ENCODE measurements around the gene SRPK3. TPM values are rescaled to one million over a fixed set of nuclear protein-coding genes. Genes with fewer than 3 reads are reported as not detected.
"Not testable (repeated sequence)": the region's sequence is repeated elsewhere in the genome, so short reads cannot be mapped to it uniquely, and the experiment has no call there.

Gene SRPK3
- total RNA-seq, 1 experiment from 2014 or later: 0.35 TPM

DNA sequence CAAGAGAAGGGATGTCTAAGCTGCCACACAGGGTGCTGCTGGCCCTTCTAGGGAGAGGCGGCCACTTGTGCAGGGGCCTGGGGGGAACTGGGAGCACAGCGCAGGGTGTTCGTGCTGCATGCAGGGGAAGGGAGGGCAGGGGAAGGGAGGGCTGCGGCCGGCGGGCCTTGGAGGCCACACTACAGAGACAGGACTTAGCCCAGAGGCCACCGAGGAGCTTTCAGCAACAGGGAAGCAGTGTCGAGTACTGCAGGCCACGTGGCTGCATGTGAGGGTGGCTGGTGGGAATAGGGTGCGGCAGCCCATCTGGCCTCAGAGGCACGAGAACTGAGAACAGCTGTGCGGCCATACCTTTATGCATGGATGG lies 35.8 kb upstream of the SRPK3 start:
- not testable (repeated sequence) for DNase-seq (ENCODE audit: low spot score)

DNA sequence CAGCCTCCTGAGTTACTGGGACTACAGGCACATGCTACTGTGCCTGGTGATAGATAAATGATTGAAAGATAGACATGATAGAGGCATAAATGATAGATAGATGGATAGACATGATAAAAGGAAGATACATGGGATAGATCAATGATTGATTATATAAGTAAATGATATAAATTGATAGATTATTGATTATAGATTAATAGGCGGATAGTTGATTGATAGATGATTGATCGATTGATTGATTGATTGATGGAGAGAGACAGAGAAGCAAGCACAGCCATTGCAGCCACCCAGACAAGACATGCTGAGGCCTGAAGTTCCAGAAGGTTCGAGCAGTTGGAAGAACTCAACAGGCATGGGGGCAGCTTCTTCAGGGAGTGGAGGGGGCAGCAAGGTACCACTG lies 34.5 kb upstream of the SRPK3 start:
- DNase-seq (ENCODE audit: low spot score): no peak

DNA sequence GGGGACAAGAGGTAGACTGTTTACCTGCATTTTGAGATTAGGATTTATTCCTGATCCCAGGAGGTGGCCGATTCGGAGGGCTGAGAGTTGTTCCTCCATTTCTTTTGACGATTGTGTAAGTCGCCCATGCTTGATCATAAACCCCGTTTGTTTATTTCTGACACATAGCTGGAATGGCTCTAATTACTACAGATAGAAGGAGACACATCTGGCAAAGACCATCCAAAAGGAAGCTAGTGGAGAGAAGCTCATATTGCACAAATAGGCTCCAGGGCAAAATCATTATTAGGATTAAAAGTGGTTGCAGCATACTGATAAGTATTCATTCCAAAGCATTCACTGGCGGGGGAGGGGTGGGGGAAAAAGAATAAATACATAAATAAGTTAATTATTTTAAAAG lies 33.9 kb upstream of the SRPK3 start:
- DNase-seq (ENCODE audit: low spot score): not testable (repeated sequence)

DNA sequence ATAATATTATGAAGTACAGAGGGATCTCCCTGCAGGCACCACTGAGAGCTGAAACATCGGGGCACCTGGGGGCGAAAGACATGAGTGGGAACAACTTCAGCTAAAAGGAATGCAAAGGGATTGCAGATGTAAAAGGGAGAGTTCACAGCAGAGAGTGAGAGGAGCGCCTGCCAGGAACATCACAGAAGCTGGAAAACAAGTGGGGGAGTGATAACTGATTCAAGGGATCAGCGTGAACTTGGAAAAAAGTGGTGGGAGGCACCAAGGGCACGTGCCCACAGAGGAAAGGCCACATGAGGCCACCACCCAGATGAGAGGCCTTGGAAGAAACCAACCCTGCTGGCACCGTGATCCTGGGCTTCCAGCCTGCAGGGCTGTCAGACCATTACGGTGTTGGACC lies 31.8 kb upstream of the SRPK3 start:
- DNase-seq (ENCODE audit: low spot score): not testable (repeated sequence)

DNA sequence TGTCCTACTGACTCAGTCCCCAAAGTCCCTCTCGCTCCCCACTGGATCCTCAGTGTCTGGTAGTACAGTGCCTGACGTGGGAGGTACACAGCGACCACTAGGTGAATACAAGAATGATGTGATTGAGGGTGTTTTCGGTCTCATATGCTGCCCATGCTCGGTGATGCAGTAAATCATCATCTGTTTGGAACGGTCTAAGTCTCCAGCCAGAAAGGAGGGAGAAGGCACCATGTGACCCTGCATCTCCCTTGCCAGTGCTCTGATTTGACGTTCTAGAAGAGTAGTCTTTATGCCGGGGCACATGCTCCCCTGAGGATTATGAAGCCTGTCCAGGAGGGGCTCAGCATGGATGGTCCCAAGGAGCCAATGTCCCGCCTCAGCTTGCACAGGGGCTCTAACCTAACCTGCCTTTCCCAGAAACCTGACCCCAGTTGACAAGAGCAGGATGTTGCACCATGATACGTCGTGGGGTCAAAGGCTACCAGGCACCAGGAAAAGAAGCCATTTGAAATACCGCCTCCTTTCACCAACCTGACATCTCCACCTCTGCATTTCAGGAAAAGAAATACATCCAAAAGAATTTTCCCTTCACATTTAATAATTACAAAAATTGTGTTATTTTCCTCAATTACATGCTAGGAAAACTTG lies 30.6 kb upstream of the SRPK3 start:
- no peak for DNase-seq (ENCODE audit: low spot score)

DNA sequence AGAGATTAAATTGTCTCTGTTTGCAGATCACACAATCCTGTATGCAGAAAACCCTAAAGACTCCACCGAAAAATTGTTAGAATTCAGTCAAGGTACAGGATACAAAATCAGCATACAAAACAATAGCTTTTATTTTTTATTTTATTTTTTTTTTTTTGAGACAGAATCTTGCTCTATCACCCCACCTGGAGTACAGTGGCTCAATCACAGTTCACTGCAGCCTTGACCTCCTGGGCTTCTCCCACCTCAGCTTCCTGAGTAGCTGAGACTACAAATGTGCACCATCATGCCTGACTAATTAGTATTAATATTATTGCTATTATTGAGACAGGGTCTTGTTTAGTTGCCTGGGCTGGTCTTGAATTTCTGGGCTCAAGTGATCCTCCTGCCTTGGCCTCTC lies 25.7 kb upstream of the SRPK3 start:
- DNase-seq (ENCODE audit: low spot score): no peak

DNA sequence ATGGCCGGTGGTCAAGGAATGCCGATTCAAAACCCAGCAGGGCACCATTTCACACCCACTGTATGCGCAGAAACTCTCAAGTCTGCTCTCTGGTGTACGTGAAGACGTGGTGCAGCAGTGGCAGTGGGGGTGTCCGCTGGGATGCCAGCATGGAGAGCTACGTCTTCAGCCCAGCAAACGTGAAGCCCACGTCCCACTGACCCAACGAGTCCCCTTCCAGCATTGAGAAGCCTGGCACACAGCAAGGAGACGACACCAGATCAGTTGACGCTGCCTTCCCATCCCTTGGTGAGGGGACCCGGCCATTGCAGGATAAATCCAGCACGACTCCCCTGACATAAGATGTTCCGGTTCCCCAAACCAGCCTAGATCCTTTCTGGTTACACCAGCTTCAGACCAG lies 19.0 kb upstream of the SRPK3 start:
- DNase-seq (ENCODE audit: low spot score): no peak

DNA sequence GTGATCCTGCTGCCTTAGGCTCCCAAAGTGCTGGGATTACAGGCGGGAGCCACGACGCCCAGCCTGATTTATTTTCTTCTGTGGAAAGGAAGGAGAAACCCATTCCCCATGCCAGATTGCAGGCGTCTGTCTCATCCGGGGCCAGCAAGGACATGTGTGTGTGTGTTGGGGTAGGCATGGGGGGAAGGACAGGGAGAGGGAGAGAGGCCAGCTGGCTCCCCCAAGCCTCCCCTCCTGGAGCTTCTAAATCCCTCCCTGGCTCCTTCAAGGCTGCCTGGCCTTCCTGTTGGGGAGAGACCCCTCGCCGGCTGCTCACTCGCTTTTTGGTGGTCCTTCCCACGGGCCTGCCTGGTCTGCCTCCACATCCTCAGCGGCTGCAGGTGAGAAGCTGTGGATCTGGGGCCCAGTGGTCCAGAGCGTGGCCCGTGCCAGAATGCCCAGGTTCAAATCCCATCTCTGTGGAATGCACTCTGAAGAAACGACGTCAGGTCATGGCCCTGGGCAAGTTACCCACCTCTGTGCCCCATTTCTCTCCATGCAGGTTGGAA lies 18.1 kb upstream of the SRPK3 start:
- no peak for DNase-seq (ENCODE audit: low spot score)

DNA sequence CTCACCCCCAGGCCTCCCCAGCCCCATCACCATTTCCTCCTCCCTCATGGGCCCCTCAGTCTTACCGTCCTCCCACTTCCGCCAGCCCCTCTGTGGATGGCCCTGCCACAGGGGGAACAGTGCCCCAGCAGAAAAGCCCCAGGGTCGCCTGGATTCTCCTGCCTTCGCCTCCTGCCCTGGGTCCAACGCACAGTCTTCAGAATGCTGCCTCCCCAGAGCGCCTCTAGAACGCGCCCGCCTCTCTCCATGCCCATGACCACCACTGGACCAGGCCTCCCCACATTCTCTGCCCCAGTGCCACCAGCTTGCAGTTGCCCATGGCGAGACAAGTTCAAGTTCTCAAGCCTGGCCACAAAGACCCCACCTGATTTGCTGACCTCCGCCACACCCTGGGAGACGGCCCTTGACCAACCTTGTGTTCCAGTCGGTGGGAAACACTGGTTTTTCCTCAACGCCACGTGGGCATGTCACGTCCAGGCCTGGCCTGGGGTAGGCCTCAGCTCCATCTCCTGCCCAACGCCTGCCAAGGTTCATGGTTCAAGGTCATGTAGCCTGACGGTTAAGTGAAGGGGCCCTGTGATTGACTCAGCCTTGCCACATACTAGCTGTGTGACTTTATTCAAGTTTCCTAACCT lies 17.4 kb upstream of the SRPK3 start:
- no peak for DNase-seq (ENCODE audit: low spot score)

DNA sequence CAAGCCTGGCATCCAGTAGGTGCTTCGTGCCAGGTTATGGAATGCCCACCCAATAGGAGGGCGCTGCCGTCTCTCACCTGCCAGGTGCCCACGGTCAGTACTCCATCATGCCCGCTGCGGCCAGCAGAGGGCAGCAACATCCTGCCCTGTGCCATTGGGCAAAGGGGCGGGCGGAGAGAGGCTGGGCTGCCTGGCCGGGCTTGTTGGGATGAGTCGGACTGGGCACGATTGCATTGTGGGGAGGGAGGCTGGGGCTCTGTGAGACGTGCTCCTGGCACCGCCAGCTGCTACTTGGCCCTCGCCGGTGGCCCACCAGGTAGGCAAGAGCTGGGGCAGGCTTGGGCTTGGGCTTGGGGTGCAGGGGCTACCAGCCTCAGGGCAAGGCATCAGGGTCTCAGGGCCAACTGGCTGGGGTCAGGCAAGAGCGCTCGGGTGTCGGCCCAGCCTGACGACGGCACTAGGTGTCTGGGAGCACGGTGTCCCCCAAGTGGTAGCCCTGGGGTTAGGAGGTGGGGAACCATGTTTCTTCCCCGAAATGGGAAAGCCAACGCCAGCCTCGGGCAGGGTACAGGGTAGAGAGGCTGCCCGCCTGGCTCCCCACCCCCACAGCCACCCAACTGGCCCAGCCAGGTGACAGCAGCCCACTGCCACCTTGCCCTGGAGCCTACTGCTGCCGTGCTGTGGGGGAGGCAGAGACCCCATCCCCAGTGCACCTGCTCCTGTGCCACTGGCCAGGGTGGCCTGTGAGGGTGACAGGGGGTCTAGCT lies 16.7 kb upstream of the SRPK3 start, which contains the start of gene PLXNB3:
PLXNB3 (plus strand) TSS at position 261 of the 767 bp plus-strand sequence. CDS start 1,287 bp downstream, outside the sequence.
- DNase-seq (ENCODE audit: low spot score): peak; percentile 77

DNA sequence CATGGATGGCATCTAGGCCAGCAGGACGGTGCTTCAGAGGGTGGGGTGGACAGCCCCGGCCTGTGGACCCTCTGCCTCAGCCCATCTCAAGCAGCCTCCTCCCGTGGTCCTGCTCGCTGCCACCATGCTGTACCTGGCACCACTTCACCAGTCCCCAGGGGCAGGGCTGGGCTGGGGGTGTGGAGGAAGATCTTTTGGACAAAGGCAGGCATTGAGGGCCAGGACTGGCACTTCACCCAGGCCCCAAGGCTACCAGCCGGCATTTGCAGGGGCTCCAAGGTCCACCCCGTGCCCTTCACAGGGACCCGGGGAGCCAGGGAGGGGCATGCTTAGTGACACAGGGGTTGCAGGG lies 16.1 kb upstream of the SRPK3 start:
- DNase-seq (ENCODE audit: low spot score): no peak

DNA sequence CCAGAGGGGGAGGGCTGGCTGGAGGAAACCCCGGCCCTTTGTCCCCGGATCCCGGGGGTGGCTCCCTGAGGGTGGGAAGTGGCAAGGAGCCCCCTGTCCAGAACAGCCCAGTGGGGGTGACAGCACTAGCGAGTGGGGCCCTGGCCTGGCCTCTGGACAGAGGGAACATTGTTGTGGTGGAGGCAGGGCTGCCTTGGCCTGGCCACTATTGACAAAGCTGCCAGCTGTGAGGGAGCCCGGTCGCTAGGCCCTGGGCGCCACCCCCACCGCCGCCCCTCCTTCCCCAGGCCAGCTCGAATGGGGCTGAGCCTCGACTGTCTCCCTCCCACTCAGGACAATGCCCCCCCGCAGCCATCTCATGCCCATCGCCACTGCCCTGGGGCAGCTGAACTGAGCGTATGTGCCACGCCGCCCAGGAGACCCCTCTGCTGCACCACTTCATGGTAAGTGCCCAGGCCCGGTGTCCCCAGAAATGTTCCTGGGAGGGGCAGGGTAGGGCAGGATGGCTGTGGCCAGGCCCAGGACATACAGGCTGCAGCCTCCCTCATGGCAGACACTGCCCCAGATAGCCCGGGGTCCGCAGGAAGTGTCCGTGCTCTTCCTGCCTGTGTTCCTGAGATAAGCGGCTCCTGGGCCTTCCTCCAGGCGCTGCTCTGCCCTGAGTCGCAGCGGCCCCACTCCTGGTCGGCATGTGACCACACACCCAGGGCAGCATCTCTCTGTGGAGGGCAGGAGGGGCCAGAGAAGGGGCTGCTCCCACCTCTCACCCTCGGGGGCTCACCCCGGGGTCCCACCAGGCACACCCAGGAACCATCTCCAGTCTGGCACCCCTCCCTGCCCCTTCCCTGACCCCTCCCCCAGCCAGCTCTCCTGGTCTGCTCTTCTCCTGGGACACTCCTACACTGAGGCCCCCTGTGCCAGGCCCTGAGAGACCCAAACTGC lies 15.4 kb upstream of the SRPK3 start:
- no peak for DNase-seq (ENCODE audit: low spot score)

DNA sequence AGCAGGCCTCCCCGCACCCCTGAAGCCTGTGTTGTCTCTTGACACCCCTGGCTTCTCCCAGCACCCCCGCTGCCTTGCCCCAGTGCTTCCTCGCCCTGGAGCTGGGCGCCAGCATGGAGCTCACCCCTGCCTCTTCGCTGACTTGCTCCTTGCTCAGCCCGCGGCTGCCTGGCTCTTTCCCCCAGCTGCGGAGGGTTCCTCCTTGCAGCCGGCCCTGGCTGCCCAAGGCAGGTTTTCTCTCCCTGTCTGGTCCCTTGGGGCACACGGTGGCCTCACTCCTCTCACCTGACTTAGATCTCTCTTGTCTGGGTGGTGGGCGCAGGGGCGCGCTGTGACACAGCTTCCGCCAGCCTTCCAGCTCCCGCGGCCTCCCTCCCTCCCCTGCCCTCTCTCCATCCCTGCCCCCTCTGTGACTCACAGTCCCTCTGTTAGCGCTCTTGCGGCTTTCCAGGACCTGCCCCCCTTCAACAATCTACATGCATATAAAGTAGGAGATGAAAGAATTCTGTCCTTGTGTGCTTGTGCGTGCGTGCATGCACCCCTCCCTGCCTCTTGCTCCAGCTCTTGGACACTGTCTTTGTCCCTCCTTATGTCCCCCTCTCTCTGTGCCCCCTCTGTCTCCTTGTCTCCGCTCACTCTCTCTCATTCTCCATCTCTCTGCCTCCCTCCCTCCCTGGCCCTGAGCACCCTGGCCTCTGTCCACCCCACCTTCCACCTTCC lies 14.6 kb upstream of the SRPK3 start:
- DNase-seq (ENCODE audit: low spot score): peak; percentile 83

DNA sequence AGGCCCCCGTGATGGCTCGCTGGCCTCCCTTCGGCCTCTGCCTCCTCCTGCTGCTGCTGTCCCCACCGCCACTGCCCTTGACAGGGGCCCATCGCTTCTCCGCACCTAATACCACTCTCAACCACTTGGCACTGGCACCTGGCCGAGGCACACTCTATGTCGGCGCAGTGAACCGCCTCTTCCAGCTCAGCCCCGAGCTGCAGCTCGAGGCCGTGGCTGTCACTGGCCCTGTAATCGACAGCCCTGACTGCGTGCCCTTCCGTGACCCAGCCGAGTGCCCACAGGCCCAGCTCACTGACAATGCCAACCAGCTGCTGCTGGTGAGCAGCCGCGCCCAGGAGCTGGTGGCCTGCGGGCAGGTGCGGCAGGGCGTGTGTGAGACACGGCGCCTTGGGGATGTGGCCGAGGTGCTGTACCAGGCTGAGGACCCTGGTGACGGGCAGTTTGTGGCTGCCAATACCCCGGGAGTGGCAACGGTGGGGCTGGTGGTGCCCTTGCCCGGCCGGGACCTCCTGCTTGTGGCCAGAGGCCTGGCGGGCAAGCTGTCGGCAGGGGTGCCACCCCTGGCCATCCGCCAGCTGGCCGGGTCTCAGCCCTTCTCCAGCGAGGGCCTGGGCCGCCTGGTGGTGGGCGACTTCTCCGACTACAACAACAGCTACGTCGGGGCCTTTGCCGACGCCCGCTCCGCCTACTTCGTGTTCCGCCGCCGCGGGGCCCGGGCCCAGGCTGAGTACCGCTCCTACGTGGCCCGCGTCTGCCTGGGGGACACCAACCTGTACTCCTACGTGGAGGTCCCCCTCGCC lies 13.8 kb upstream of the SRPK3 start:
- DNase-seq (ENCODE audit: low spot score): no peak

DNA sequence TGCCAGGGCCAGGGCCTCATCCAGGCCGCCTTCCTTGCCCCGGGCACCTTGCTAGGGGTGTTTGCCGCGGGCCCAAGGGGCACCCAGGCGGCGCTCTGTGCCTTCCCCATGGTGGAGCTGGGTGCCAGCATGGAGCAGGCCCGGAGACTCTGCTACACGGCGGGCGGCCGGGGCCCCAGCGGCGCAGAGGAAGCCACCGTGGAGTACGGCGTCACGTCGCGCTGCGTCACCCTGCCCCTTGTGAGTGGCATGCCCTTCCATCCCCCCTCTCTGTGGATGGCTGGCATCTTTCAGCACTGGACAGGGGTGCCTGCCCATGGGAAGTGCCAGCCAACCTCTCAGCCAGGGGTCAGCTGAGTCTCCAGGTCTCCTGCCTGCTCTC lies 13.2 kb upstream of the SRPK3 start:
- no peak for DNase-seq (ENCODE audit: low spot score)

DNA sequence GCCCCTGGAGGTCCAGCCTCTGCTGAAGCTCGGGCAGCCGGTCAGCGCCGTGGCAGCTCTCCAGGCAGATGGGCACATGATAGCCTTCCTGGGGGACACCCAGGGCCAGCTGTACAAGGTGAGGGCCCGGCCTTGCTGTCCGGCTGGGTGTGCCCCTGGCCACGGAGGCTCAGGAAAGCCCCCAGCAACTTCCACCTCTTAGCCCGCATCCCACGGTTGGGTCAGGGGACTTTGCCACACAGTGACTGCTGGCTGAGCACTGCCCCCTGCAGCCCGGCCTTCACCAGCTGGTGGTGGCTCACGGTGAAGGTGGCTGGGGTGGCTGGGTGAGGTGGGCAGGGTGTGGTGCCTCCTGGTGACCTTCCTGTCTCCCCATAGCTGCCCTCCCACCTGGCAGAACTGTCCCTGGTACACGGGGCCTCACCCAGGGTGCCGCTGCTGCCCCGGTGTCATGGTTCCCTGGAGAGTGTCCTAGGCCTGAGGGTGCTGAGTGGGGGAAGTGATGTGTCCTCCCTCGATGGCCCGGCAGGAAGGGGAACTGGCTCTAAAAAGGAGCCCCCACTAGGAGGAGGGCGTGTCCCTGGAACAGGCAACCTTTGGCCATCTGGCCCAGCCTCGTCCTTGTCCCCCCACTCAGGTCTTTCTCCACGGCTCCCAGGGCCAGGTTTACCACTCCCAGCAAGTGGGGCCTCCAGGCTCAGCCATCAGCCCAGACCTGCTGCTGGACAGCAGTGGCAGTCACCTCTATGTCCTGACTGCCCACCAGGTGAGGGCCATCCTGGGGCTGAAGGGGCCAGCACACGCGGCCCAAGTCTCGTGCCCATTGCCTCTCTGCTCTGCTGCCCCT lies 12.3 kb upstream of the SRPK3 start:
- DNase-seq (ENCODE audit: low spot score): no peak

DNA sequence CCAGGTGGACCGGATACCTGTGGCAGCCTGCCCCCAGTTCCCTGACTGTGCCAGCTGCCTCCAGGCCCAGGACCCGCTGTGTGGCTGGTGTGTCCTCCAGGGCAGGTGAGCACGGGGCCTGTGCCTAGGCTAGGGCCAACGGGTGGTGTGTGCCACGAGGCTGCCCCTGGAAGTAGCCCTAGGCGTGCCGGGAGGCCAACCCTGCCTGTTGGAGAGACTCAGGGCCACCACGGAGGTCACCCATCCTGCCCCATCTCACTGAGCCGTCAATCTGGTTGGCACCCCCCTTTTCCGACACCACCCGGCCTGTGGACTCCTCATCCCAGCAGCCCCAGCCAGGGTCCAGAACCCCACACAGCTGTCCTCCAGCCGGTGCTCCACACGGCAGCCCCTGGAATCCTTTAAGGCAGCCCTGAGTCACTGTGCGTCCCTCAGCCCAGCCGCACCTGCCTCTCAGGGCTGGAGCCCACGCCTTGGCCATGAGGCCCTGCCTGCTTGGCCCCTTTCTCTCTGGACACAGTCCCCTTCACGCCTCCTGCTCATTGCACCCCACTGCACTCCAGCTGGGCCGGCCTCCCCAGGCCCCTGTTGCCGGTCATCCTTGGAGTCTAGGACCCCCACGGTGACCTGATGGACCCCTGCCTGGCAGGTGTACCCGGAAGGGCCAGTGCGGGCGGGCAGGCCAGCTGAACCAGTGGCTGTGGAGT lies 11.5 kb upstream of the SRPK3 start:
- DNase-seq (ENCODE audit: low spot score): no peak

DNA sequence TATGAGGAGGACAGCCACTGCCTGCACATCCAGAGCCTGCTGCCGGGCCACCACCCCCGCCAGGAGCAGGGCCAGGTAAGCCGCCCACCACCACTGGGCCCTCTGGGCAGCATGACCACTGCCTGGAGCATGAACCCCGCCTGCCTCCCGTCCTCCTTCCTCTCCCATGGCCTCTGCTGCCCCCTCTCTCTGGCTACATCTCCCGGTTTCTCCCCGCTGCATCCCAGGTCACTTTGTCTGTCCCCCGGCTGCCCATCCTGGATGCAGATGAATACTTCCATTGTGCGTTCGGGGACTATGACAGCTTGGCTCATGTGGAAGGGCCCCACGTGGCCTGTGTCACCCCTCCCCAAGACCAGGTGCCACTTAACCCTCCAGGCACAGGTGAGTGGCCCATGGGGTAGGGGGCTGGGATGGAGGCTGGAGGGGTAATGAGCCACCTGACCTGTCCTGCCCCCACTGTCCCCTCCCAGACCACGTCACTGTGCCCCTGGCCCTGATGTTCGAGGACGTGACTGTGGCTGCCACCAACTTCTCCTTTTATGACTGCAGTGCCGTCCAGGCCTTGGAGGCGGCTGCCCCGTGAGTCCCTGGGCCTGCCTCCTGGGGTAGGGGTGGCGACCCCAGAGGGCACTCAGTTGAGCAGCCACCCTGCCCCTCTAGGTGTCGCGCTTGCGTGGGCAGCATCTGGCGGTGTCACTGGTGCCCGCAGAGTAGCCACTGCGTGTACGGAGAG lies 10.8 kb upstream of the SRPK3 start:
- no peak for DNase-seq (ENCODE audit: low spot score)
